H9 (cell line): ENCODE results near the gene SLC6A18. TPM values are rescaled to one million over a fixed set of nuclear protein-coding genes. Genes with fewer than 3 reads are reported as not detected.

Experiments used
- DNase-seq: peaks from one replicate; pipeline ENCODE4 v3.0.0-alpha.2; 2017
- H2AFZ ChIP-seq: one replicate; pipeline ENCODE4 v1.6.1; 2013; ENCODE audit warnings: mild to moderate bottlenecking, low read length, control low read depth, moderate library complexity
- H2AK5ac ChIP-seq: 2 replicates; pipeline ENCODE4 v1.6.1; 2013; ENCODE audit warnings: low read length, control low read depth, mixed read lengths; ENCODE audit not compliant: insufficient read length
- H2BK120ac ChIP-seq: one replicate; pipeline ENCODE4 v1.6.1; 2013; ENCODE audit warnings: low read depth, mild to moderate bottlenecking, low read length, control low read depth, inconsistent platforms; ENCODE audit not compliant: poor library complexity, severe bottlenecking
- H2BK12ac ChIP-seq: 2 replicates; pipeline ENCODE4 v1.6.1; 2013; ENCODE audit warnings: low read length, control low read depth, mixed read lengths, low read depth; ENCODE audit not compliant: insufficient read length
- H2BK15ac ChIP-seq: 2 replicates; pipeline ENCODE4 v1.6.1; 2013; ENCODE audit warnings: low read depth, low read length, control low read depth
- H2BK20ac ChIP-seq: one replicate; pipeline ENCODE4 v1.6.1; 2013; ENCODE audit warnings: low read depth, mild to moderate bottlenecking, low read length, control low read depth, inconsistent platforms; ENCODE audit not compliant: poor library complexity, severe bottlenecking
- H2BK5ac ChIP-seq: 2 replicates; pipeline ENCODE4 v1.6.1; 2013; ENCODE audit warnings: low read length, control low read depth, mixed read lengths; ENCODE audit not compliant: insufficient read length
- H3K14ac ChIP-seq: 2 replicates; pipeline ENCODE4 v1.6.1; 2013; ENCODE audit warnings: low read length, control low read depth; ENCODE audit not compliant: insufficient read depth
- H3K18ac ChIP-seq: 2 replicates; pipeline ENCODE4 v1.6.1; 2013; ENCODE audit warnings: low read depth, mild to moderate bottlenecking, mixed read lengths, low read length, control low read depth; ENCODE audit not compliant: insufficient read length
- H3K23ac ChIP-seq: 2 replicates; pipeline ENCODE4 v1.6.1; 2013; ENCODE audit warnings: low read length, control low read depth, mixed read lengths, low read depth; ENCODE audit not compliant: insufficient read length
- H3K23me2 ChIP-seq: 2 replicates; pipeline ENCODE4 v1.6.1; 2013; ENCODE audit warnings: low read depth, mild to moderate bottlenecking, mixed read lengths, low read length, control low read depth; ENCODE audit not compliant: insufficient read length, poor library complexity, severe bottlenecking
- H3K27ac ChIP-seq: 2 replicates; pipeline ENCODE4 v1.5.1; 2013; ENCODE audit warnings: low read length, control low read depth, mixed read lengths, low read depth; ENCODE audit not compliant: insufficient read length
- H3K27me3 ChIP-seq: 2 replicates; pipeline ENCODE4 v1.6.1; 2013; ENCODE audit warnings: low read length, control low read depth, inconsistent platforms; ENCODE audit not compliant: insufficient read depth
- H3K4ac ChIP-seq: 2 replicates; pipeline ENCODE4 v1.6.1; 2013; ENCODE audit warnings: low read depth, mild to moderate bottlenecking, control low read depth, inconsistent platforms, low read length, moderate library complexity
- H3K4me1 ChIP-seq: 2 replicates; pipeline ENCODE4 v1.6.1; 2013; ENCODE audit warnings: low read length, control low read depth, inconsistent platforms; ENCODE audit not compliant: insufficient read depth
- H3K4me2 ChIP-seq: 2 replicates; pipeline ENCODE4 v1.6.1; 2013; ENCODE audit warnings: low read length, control low read depth, mixed read lengths; ENCODE audit not compliant: insufficient read length, insufficient read depth
- H3K56ac ChIP-seq: 2 replicates; pipeline ENCODE4 v1.6.1; 2013; ENCODE audit warnings: low read depth, mild to moderate bottlenecking, mixed read lengths, low read length, control low read depth; ENCODE audit not compliant: insufficient read length
- H3K79me1 ChIP-seq: 2 replicates; pipeline ENCODE4 v1.6.1; 2013; ENCODE audit warnings: low read depth, mild to moderate bottlenecking, moderate library complexity, low read length, control low read depth, inconsistent platforms; ENCODE audit not compliant: insufficient read depth, poor library complexity, severe bottlenecking
- H3K79me2 ChIP-seq: 2 replicates; pipeline ENCODE4 v1.6.1; 2013; ENCODE audit warnings: low read length, control low read depth, inconsistent platforms; ENCODE audit not compliant: insufficient read depth
- H3K9ac ChIP-seq: 2 replicates; pipeline ENCODE4 v1.6.1; 2013; ENCODE audit warnings: low read length, control low read depth, mixed read lengths; ENCODE audit not compliant: insufficient read length; ENCODE audit errors: extremely low read depth
- H3K9me3 ChIP-seq: one replicate; pipeline ENCODE4 v1.6.1; 2013; ENCODE audit warnings: low read depth, low read length, inconsistent platforms; ENCODE audit not compliant: control insufficient read depth
- H3T11ph ChIP-seq: one replicate; pipeline ENCODE4 v1.6.1; 2013; ENCODE audit warnings: mild to moderate bottlenecking, low read length, control low read depth, inconsistent platforms
- H4K20me1 ChIP-seq: one replicate; pipeline ENCODE4 v1.6.1; 2013; ENCODE audit not compliant: control insufficient read depth, insufficient read length, insufficient read depth
- H4K5ac ChIP-seq: 2 replicates; pipeline ENCODE4 v1.6.1; 2013; ENCODE audit warnings: low read depth, mild to moderate bottlenecking, mixed read lengths, low read length, control low read depth; ENCODE audit not compliant: insufficient read length
- H4K8ac ChIP-seq: replicated peaks from 2 replicates; pipeline ENCODE4 v1.6.1; 2013; ENCODE audit warnings: low read length, control low read depth, mixed read lengths, low read depth; ENCODE audit not compliant: insufficient read length
- H4K91ac ChIP-seq: 2 replicates; pipeline ENCODE4 v1.6.1; 2013; ENCODE audit warnings: low read depth, mild to moderate bottlenecking, moderate library complexity, mixed read lengths, low read length, control low read depth; ENCODE audit not compliant: insufficient read length
- H3K27ac Mint-ChIP-seq, 3 experiments: 2 replicates in 2 of 3; 3 replicates in 1 of 3; pipeline ENCODE4 v1.8.0; 2020 to 2021; ENCODE audit warnings: mixed read lengths in 3 of 3, mild to moderate bottlenecking in 1 of 3, moderate library complexity in 1 of 3
- H3K27me3 Mint-ChIP-seq: 2 replicates; pipeline ENCODE4 v1.8.0; 2021; ENCODE audit warnings: low read depth, mild to moderate bottlenecking, moderate library complexity, mixed read lengths
- H3K36me3 Mint-ChIP-seq, 3 experiments: 2 replicates in 2 of 3; 3 replicates in 1 of 3; pipeline ENCODE4 v1.8.0; 2020 to 2021; ENCODE audit warnings: low read depth in 3 of 3, mixed read lengths in 3 of 3; ENCODE audit not compliant: insufficient read depth in 1 of 3
- H3K4me1 Mint-ChIP-seq, 2 experiments: 2 replicates each; pipeline ENCODE4 v1.8.0; 2020; ENCODE audit warnings: mixed read lengths in 2 of 2
- H3K4me3 Mint-ChIP-seq, 2 experiments: 2 replicates in 1 of 2; 3 replicates in 1 of 2; pipeline ENCODE4 v1.8.0; 2020 to 2021; ENCODE audit warnings: mild to moderate bottlenecking in 2 of 2, mixed read lengths in 2 of 2, moderate library complexity in 1 of 2
- H3K9me3 Mint-ChIP-seq, 2 experiments: 2 replicates in 1 of 2; 3 replicates in 1 of 2; pipeline ENCODE4 v1.8.0; 2020; ENCODE audit warnings: mild to moderate bottlenecking in 2 of 2, mixed read lengths in 2 of 2, moderate library complexity in 1 of 2
- CTCF ChIP-seq: fragments of 200-600 bp; sonication (generic); conservative IDR thresholded peaks from 3 replicates; pipeline ENCODE4 v1.8.0; 2021; ENCODE audit warnings: antibody characterized with exemption, mild to moderate bottlenecking
- WGBS: extraction: QIAGEN DNeasy Blood & Tissue Kit; methylation state at CpG from one replicate; pipeline ENCODE4 v1.1.7; 2013; ENCODE audit warnings: missing lambda C conversion rate, low lambda C conversion rate, mixed read lengths; ENCODE audit not compliant: insufficient read length; ENCODE audit errors: extremely low coverage; 5-methylcytosine and 5-hydroxymethylcytosine counted together
- total RNA-seq: library from RNA; stranded (reverse); gene quantifications from 2 replicates; pipeline ENCODE4 v1.2.1, GENCODE V29; 2021

SLC6A18 gene
- total RNA-seq, 1 experiment from 2014 or later = not detected

GRCh38 chr5:1270933-1271914, 46.0 kb downstream of the SLC6A18 start:
- Histone ChIP-seq H3K23ac (no peak overlapping the region), H3K9me3 (no peaks in the 10 kb centered on the region), H2BK20ac (no peak overlapping the region), H3K4ac (no peak overlapping the region), H3K79me2 (peaks cover 2% of the 10 kb centered on the region; the same call in 1 of the 2 replicates), H3K18ac (no peak overlapping the region), H3K27me3 (no peaks in the 10 kb centered on the region), H3K9ac (no peak overlapping the region), H4K5ac (no peak overlapping the region), H3K14ac (no peak overlapping the region; the same call in 1 of the 2 replicates), H3K27ac (no peak overlapping the region), H3K4me2 (no peak overlapping the region), H4K20me1 (no peaks in the 10 kb centered on the region), H4K8ac (no peak overlapping the region), H3K56ac (no peak overlapping the region), H2BK120ac (no peak overlapping the region), H2AK5ac (no peak overlapping the region), H4K91ac (no peak overlapping the region), H2BK15ac (no peak overlapping the region), H3K79me1 (no peaks in the 10 kb centered on the region), H3K4me1 (no peaks in the 10 kb centered on the region), H2BK12ac (no peak overlapping the region), H3T11ph (no peak overlapping the region), H2BK5ac (no peak overlapping the region), H2AFZ (no peak overlapping the region), H3K23me2 (no peaks in the 10 kb centered on the region)
- H3K4me3 Mint-ChIP-seq = no peak overlapping the region
- no peak for DNase-seq
- no peaks in the 10 kb centered on the region for H3K4me1 Mint-ChIP-seq
- H3K9me3 Mint-ChIP-seq = no peaks in the 10 kb centered on the region
- no CpG with 5 or more reads among the region's 39 CpGs for WGBS
- H3K27ac Mint-ChIP-seq = peak overlapping the region in 2 of 3 experiments; percentile 27 to 34; a peak in 3 of 7 replicates
- TF ChIP-seq CTCF = no peak
- peaks cover 1% of the 10 kb centered on the region; the same call in 1 of the 2 replicates for H3K27me3 Mint-ChIP-seq
- peaks cover 20 to 40% (median 31%) of the 10 kb centered on the region in 3 experiments; a peak in 6 of 7 replicates for H3K36me3 Mint-ChIP-seq
